Measurements from ENCODE around the gene KCNK10.

- TF ChIP-seq CTCF (IDR thresholded peaks at IDR 0.05) (no peak), POLR2A (IDR thresholded peaks at IDR 0.05) (no peak)
Observed at GRCh38 chr14:88256997-88257950, 65.8 kb downstream of the KCNK10 start.
